ENCODE data around the gene CALCOCO1. TPM values are rescaled to one million over a fixed set of nuclear protein-coding genes. Genes with fewer than 3 reads are reported as not detected.

CALCOCO1 gene
- total RNA-seq, 5 donors from 2014 or later (not counting 1 experiment from before 2014, with no cell fraction given), result 118 to 162 (median 153) TPM

GRCh38 chr12:53758730-53759103 is 31.5 kb upstream of the CALCOCO1 start:
- Histone ChIP-seq H3K9me3 (no peaks in the 10 kb centered on the region), H3K4me1 (ENCODE audit: control insufficient read depth in 1 of 2, extremely low read depth in 1 of 2, insufficient read depth in 2 of 2, low read length in 2 of 2) (peaks cover 2 to 14% of the 10 kb centered on the region in 2 experiments), H3K27ac (ENCODE audit: low read length) (no peak overlapping the region), H3K4me3 (ENCODE audit: control insufficient read depth in 1 of 2, extremely low read depth in 1 of 2, low read length in 1 of 2) (no peak overlapping the region), H3K36me3 (ENCODE audit: control insufficient read depth in 2 of 2, extremely low read depth in 1 of 2, insufficient read depth in 1 of 2, low read length in 1 of 2) (no peaks in the 10 kb centered on the region), H3K27me3 (replicated peaks in 1 of 2; ENCODE audit: control insufficient read depth in 2 of 2, extremely low read depth in 1 of 2, insufficient read depth in 2 of 2, low read length in 1 of 2) (peaks cover 20 to 47% of the 10 kb centered on the region in 2 experiments)
- DNase-seq, result no peak
- peaks cover 5 to 21% (median 19%) of the 10 kb centered on the region in 3 donors for H3K4me1 Mint-ChIP-seq
- no peak for ATAC-seq (replicated peaks in 1 of 4)
- H3K36me3 Mint-ChIP-seq, result no peaks in the 10 kb centered on the region
- ChIA-PET POLR2A (interaction anchor here in 1 of 2 donors (0.6 kb wide), 1 partner anchor 141 kb away, joined by 3 read pairs; no protein-coding TSS in a partner anchor), CTCF (interaction anchor here in 1 of 2 donors (2.7 kb wide), 1 partner anchor 13 kb away, joined by 36 read pairs; no protein-coding TSS in a partner anchor)
- WGBS (ENCODE audit: insufficient coverage), result 59% methylated on average over 8 of the region's 8 CpGs
- no peak overlapping the region for H3K4me3 Mint-ChIP-seq
- no peaks in the 10 kb centered on the region for H3K9me3 Mint-ChIP-seq
- H3K27ac Mint-ChIP-seq, result peak overlapping the region in 1 of 2 donors; percentile 33
- peaks cover 52 to 58% of the 10 kb centered on the region in 2 donors for H3K27me3 Mint-ChIP-seq

- Mint-ChIP-seq H3K27ac (peak overlapping the region in 1 of 2 donors; percentile 33), H3K36me3 (no peaks in the 10 kb centered on the region), H3K9me3 (no peaks in the 10 kb centered on the region), H3K4me3 (no peak overlapping the region), H3K4me1 (peaks cover 5 to 21% (median 19%) of the 10 kb centered on the region in 3 donors), H3K27me3 (peaks cover 47 to 53% of the 10 kb centered on the region in 2 donors)
- WGBS (ENCODE audit: insufficient coverage), result 25% methylated on average over 2 of the region's 7 CpGs
- ATAC-seq (replicated peaks in 1 of 4) (no peak), DNase-seq (peak in 1 of 35 experiments; percentile 4)
- POLR2A ChIA-PET, result interaction anchor here in 1 of 2 donors (0.6 kb wide), 1 partner anchor 141 kb away, joined by 3 read pairs; no protein-coding TSS in a partner anchor
- Histone ChIP-seq H3K27ac (ENCODE audit: low read length) (no peak overlapping the region), H3K9me3 (no peaks in the 10 kb centered on the region), H3K4me3 (ENCODE audit: control insufficient read depth in 1 of 2, extremely low read depth in 1 of 2, low read length in 1 of 2) (no peak overlapping the region), H3K27me3 (replicated peaks in 1 of 2; ENCODE audit: control insufficient read depth in 2 of 2, extremely low read depth in 1 of 2, insufficient read depth in 2 of 2, low read length in 1 of 2) (peaks cover 21 to 48% of the 10 kb centered on the region in 2 experiments), H3K4me1 (ENCODE audit: control insufficient read depth in 1 of 2, extremely low read depth in 1 of 2, insufficient read depth in 2 of 2, low read length in 2 of 2) (peaks cover 2 to 14% of the 10 kb centered on the region in 2 experiments), H3K36me3 (ENCODE audit: control insufficient read depth in 2 of 2, extremely low read depth in 1 of 2, insufficient read depth in 1 of 2, low read length in 1 of 2) (no peaks in the 10 kb centered on the region)
- CTCF ChIA-PET, result interaction anchor here in 1 of 2 donors (1.1 to 2.7 kb wide), 2 partner anchors 13 to 20 kb away, joined by 6 to 36 read pairs; no protein-coding TSS in a partner anchor
Measured at GRCh38 chr12:53758081-53758729, 31.0 kb upstream of the CALCOCO1 start.

GRCh38 chr12:53757101-53757770 is 30.0 kb upstream of the CALCOCO1 start:
- POLR2A ChIA-PET, result no interaction called here

GRCh38 chr12:53756300-53757100 is 29.2 kb upstream of the CALCOCO1 start:
- no peaks in the 10 kb centered on the region for H3K9me3 Mint-ChIP-seq
- ChIA-PET CTCF (interaction anchor here (0.6 to 2.7 kb wide), 13 partner anchors 9 to 1223 kb away, joined by 3 to 36 read pairs (median 5); no protein-coding TSS in a partner anchor), POLR2A (no interaction called here)
- Histone ChIP-seq H3K4me3 (ENCODE audit: control insufficient read depth in 1 of 2, extremely low read depth in 1 of 2, low read length in 1 of 2) (no peak overlapping the region), H3K9me3 (no peaks in the 10 kb centered on the region), H3K36me3 (ENCODE audit: control insufficient read depth in 2 of 2, extremely low read depth in 1 of 2, insufficient read depth in 1 of 2, low read length in 1 of 2) (no peaks in the 10 kb centered on the region), H3K4me1 (ENCODE audit: control insufficient read depth in 1 of 2, extremely low read depth in 1 of 2, insufficient read depth in 2 of 2, low read length in 2 of 2) (peaks cover 4 to 22% of the 10 kb centered on the region in 2 experiments), H3K27ac (ENCODE audit: low read length) (no peak overlapping the region), H3K27me3 (replicated peaks in 1 of 2; ENCODE audit: control insufficient read depth in 2 of 2, extremely low read depth in 1 of 2, insufficient read depth in 2 of 2, low read length in 1 of 2) (peaks cover 27 to 64% of the 10 kb centered on the region in 2 experiments)
- no peaks in the 10 kb centered on the region for H3K36me3 Mint-ChIP-seq
- peaks cover 5 to 21% (median 19%) of the 10 kb centered on the region in 3 donors for H3K4me1 Mint-ChIP-seq
- DNase-seq, result peak in 1 of 35 experiments; percentile 5
- H3K27me3 Mint-ChIP-seq, result peaks cover 38 to 41% of the 10 kb centered on the region in 2 donors
- no peak for ATAC-seq (replicated peaks in 1 of 4)
- WGBS (ENCODE audit: insufficient coverage), result 79% methylated on average over 2 of the region's 5 CpGs
- H3K4me3 Mint-ChIP-seq, result peak overlapping the region in 1 of 3 donors; percentile 29
- no peak overlapping the region for H3K27ac Mint-ChIP-seq

More at GRCh38 chr12:53757101-53757770, 30.0 kb upstream of the CALCOCO1 start:
- H3K36me3 Mint-ChIP-seq, result no peaks in the 10 kb centered on the region
- H3K4me3 Mint-ChIP-seq, result peak overlapping the region in 1 of 3 donors; percentile 29
- no peaks in the 10 kb centered on the region for H3K9me3 Mint-ChIP-seq
- 10% methylated on average over 12 of the region's 17 CpGs for WGBS (ENCODE audit: insufficient coverage)
- H3K4me1 Mint-ChIP-seq, result peaks cover 5 to 21% (median 19%) of the 10 kb centered on the region in 3 donors
- H3K27ac Mint-ChIP-seq, result no peak overlapping the region
- Histone ChIP-seq H3K4me1 (ENCODE audit: control insufficient read depth in 1 of 2, extremely low read depth in 1 of 2, insufficient read depth in 2 of 2, low read length in 2 of 2) (peaks cover 2 to 15% of the 10 kb centered on the region in 2 experiments), H3K27me3 (replicated peaks in 1 of 2; ENCODE audit: control insufficient read depth in 2 of 2, extremely low read depth in 1 of 2, insufficient read depth in 2 of 2, low read length in 1 of 2) (peaks cover 28 to 58% of the 10 kb centered on the region in 2 experiments), H3K9me3 (no peaks in the 10 kb centered on the region), H3K27ac (ENCODE audit: low read length) (no peak overlapping the region), H3K4me3 (ENCODE audit: control insufficient read depth in 1 of 2, extremely low read depth in 1 of 2, low read length in 1 of 2) (no peak overlapping the region), H3K36me3 (ENCODE audit: control insufficient read depth in 2 of 2, extremely low read depth in 1 of 2, insufficient read depth in 1 of 2, low read length in 1 of 2) (no peaks in the 10 kb centered on the region)
- DNase-seq, result peak; percentile 47 to 88 (median 72)
- CTCF ChIA-PET, result interaction anchor here (0.6 to 2.7 kb wide), 17 partner anchors 8 to 1222 kb away, joined by 3 to 36 read pairs (median 4); no protein-coding TSS in a partner anchor
- ATAC-seq (replicated peaks in 1 of 4), result peak; percentile 78 to 89 (median 80)
- peaks cover 42 to 45% of the 10 kb centered on the region in 2 donors for H3K27me3 Mint-ChIP-seq

- POLR2A ChIA-PET, result no interaction called here
- no peaks in the 10 kb centered on the region for H3K36me3 Mint-ChIP-seq
Measured at GRCh38 chr12:53755893-53756292, 28.6 kb upstream of the CALCOCO1 start.

More at GRCh38 chr12:53755893-53756292, 28.6 kb upstream of the CALCOCO1 start:
- Histone ChIP-seq H3K4me1 (ENCODE audit: control insufficient read depth in 1 of 2, extremely low read depth in 1 of 2, insufficient read depth in 2 of 2, low read length in 2 of 2) (peaks cover 5 to 28% of the 10 kb centered on the region in 2 experiments), H3K36me3 (ENCODE audit: control insufficient read depth in 2 of 2, extremely low read depth in 1 of 2, insufficient read depth in 1 of 2, low read length in 1 of 2) (no peaks in the 10 kb centered on the region), H3K27ac (ENCODE audit: low read length) (no peak overlapping the region), H3K27me3 (replicated peaks in 1 of 2; ENCODE audit: control insufficient read depth in 2 of 2, extremely low read depth in 1 of 2, insufficient read depth in 2 of 2, low read length in 1 of 2) (peaks cover 27 to 64% of the 10 kb centered on the region in 2 experiments), H3K4me3 (ENCODE audit: control insufficient read depth in 1 of 2, extremely low read depth in 1 of 2, low read length in 1 of 2) (no peak overlapping the region), H3K9me3 (no peaks in the 10 kb centered on the region)
- peaks cover 34 to 36% of the 10 kb centered on the region in 2 donors for H3K27me3 Mint-ChIP-seq
- ATAC-seq (replicated peaks in 1 of 4), result no peak
- no peak overlapping the region for H3K4me3 Mint-ChIP-seq
- H3K4me1 Mint-ChIP-seq, result peaks cover 5 to 21% (median 19%) of the 10 kb centered on the region in 3 donors
- CTCF ChIA-PET, result interaction anchor here in 1 of 2 donors (1.3 kb wide), 1 partner anchor 9 kb away, joined by 6 read pairs; no protein-coding TSS in a partner anchor
- H3K9me3 Mint-ChIP-seq, result no peaks in the 10 kb centered on the region
- H3K27ac Mint-ChIP-seq, result no peak overlapping the region
- no CpG with 5 or more reads among the region's 3 CpGs for WGBS (ENCODE audit: insufficient coverage)
- no peak for DNase-seq
